GM19324 (cell line): ENCODE data around the gene ADH7.
"Not testable (repeated sequence)": the region's sequence is repeated elsewhere in the genome, so short reads cannot be mapped to it uniquely, and the experiment has no call there.

Source experiments
- ATAC-seq: cut with Tn5 transposase; IDR thresholded peaks from one replicate; pipeline ENCODE4 v1.9.1; 2021; ENCODE audit warnings: mild to moderate bottlenecking, moderate library complexity; ENCODE audit not compliant: unreplicated experiment, low FRiP score

Gene ADH7

GRCh38 chr4:99417125-99417524 lies 18.0 kb downstream of the ADH7 start:
- no peak for ATAC-seq

- not testable (repeated sequence) for ATAC-seq
These were observed 19.4 kb downstream of the ADH7 start for GRCh38 chr4:99415762-99416161.

DNA sequence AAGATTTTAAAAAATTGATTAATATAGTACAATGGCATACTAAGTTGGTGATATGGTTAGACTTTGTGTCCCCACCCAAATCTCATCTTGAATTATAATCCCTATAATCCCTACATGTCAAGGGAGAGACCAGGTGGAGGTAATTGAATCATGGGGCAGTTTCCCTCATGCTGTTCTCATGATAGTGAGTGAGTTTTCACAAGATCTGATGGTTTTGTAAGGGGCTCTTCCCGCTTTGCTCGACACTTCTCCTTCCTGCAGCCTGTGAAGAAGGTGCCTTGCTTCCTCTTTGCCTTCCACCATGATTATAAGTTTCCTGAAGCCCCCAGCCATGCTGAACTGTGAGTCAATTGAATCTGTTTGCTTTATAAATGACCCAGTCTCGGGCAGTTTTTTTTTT lies 20.2 kb downstream of the ADH7 start:
- ATAC-seq: not testable (repeated sequence)

DNA sequence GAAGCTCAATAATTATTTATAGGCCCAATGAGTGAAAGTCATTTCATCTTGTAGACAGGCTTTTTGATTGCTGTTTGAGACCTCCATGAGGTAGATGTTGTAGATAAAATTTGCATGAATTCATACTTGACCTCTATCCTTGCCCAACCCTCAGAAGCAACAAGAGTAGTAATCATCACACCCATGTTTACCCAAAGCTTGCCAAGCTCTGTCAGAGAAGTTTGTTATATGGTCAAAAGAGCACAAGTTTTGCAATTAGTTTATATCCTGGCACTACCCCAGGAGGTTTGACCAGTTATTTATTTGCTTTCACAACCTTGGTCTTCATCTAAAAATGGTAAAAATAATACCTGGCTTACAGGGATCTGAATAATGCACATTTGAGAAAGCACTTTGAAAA lies 20.7 kb downstream of the ADH7 start:
- ATAC-seq: no peak

DNA sequence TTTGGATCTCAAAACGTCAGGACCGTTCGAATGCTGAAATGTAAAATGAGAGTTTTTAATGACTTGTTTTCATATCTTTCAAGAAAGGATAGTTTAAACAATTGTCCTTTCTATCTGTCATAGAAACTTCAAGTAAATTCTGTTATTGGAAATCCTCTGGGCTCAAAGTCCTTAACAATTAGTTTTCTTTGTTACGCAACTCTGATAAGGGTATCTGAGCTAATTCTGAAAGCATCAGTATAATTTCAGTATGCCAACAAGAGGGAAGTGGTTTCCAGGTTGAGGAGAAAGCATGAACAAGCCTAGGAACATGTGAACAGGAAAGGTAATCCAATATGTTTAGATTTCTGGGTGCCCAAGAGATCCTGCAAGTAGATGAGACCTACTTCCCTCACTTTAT lies 22.0 kb downstream of the ADH7 start:
- no peak for ATAC-seq

DNA sequence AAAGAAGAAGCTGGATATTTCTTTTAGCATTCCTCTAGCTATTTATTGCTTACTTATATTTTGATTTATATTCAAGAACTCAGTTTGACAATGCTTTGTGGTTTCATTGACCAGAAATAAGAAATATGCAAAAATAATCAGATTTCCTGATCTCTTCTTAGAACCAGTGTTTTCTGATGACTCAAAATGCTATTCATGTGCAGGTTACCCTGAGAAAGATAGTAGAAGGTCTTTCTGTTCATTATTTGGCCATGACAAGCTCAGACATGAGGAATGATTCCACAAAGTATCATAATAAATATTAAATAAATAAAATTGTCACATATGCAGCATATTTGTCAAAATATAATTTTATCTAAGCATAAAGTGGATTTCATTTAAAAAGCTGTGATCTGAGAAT lies 24.1 kb downstream of the ADH7 start:
- ATAC-seq: no peak

- no peak for ATAC-seq
These were observed 25.1 kb downstream of the ADH7 start for GRCh38 chr4:99410075-99410474.

- no peak for ATAC-seq
These were observed 26.8 kb downstream of the ADH7 start for GRCh38 chr4:99408346-99408745.

- no peak for ATAC-seq
These were observed 29.6 kb downstream of the ADH7 start for GRCh38 chr4:99405433-99406115.

DNA sequence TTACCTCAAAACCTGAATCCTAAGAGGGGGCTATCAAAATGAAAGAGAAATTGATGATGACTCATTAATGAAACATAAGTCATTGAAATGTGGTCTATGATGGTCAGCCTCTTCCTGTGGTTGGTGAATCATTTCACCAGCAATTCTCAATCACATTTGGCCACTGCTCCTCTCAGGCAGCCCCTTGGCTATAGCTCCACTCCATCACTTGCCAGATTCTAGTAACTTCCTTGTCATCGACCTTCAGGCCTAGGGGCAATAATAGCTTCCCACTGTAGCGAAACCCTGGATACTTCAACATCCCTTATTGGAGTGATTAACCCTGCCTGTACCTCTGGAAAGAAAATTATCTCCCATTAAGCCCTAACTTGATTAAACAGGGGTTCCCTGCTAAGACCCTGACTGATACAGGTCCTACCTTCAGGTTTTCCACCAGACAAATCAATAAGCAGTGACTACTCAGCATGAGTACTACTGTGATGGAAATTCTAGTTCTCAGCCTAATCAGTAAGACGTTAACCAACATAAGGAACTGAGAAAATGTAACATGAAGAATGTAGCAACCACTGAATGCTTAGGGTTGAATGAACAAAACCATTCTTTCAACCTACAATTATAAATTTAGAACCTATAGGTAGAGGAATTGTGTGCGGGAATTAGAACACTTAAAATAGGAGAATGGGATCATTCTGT lies 30.4 kb downstream of the ADH7 start:
- ATAC-seq: peak; percentile 79

- peak; percentile 83 for ATAC-seq
These were observed 31.6 kb downstream of the ADH7 start for GRCh38 chr4:99403380-99404184.

- ATAC-seq: no peak
These were observed 32.4 kb downstream of the ADH7 start for GRCh38 chr4:99402765-99403164.

DNA sequence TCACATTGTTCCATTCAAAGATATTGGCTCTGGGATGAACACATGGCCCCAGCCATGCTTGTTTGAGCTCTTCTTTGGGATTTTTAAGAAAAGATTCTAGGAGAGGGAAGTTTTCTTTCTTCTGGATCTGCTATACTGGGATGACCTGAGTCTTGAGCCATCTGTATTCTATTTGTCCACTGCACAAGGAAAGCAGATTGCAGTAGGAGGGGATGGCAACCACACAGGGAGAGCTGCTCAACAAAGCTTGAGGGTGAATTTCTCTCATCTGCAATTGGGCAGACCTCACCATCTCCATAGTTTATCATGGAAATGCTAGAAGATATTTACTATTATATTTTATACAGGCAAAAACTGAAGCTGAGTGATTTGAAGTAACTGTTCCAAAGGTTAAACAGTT lies 34.3 kb downstream of the ADH7 start:
- no peak for ATAC-seq

GRCh38 chr4:99399017-99399416 lies 36.1 kb downstream of the ADH7 start:
- no peak for ATAC-seq

- ATAC-seq: no peak
These were observed 39.4 kb downstream of the ADH7 start for GRCh38 chr4:99395595-99396364.

- no peak for ATAC-seq
These were observed 40.2 kb downstream of the ADH7 start for GRCh38 chr4:99394896-99395295.

DNA sequence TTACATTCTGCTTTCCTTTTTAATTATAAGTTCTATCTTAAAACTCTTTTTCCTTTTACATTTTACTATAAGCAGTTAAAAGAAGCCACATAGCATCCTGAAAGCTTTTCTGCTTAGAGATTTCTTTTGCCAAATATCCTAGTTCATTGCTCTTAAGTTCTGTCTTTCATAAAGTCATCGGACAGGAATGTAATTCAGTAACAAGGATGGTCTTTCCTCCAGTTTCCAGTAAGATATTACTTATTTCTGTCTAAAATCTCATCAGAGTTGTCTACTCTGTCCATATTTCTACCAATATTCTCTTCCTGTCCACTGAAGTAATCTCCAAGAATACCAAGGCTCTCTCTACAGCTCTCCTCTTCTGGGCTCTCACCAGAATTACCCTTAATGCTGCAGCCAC lies 45.1 kb downstream of the ADH7 start:
- no peak for ATAC-seq

DNA sequence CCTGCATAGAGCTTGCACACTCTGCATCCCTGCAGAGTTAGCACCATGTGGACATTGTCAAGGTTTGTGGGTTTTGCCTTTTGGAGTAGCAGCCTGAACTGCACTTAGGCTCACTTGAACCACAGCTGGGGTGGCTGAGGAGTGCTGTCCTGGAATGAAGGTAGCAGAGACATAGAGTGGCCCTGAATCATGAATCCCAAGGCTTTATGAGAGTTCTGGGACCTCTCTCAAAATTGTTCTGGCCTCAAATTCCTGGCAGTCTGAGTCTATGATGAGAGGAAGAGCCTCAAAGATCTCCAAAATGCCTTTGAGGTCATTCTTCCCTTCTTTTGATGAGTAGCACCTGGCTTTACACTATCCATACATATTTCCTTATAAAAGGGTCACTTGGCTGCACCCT lies 45.5 kb downstream of the ADH7 start:
- no peak for ATAC-seq

DNA sequence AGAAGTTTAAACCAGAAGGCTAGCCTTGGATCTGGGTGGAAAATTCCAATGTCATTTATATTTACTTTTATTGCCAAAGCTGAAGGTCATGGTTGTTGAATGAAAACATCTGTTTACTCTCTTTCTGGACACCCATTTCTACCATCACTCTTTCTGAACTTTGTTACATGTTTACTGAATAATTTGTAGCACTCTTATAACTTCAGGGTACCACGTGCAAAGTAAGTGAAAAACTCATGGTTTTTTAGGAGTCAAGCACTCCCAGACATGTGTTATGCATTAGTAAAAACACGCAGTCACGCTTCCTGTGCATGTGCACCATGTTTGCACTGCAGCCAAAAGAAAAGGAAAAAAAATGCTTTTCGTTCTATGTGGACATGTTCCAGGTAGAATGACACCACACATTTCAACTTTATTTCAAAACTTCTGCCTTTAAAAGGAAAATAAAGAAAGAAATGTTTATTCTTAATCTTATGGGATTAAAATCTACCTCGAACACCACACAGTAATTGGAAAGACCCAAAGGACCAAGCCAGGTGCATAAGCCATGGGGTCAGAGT lies 51.2 kb downstream of the ADH7 start:
- no peak for ATAC-seq

GRCh38 chr4:99383399-99383798 lies 51.7 kb downstream of the ADH7 start:
- ATAC-seq: no peak
